ENCODE data around the gene ABCG8. TPM values are rescaled to one million over a fixed set of nuclear protein-coding genes. Genes with fewer than 3 reads are reported as not detected.

ABCG8 gene
- total RNA-seq, 3 donors from 2014 or later: 0.15 TPM; not detected in 2

DNA sequence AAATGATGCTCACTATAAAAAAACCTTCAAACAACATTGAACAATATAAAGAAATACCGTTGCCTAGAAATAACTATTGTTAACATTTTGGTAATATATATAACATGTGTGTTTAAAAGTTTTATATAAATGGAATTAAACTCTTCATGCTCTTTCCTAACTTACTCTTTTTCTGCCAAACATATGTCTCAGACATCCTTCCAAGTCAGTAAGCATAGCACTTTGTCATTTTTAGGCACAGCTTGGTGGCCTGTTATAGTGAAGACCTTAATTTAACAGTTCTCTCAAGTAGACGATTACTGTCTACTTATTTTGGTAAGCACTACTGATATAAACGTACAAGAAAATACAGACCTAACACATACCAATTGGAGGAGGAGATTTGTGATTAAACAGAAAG, 24.1 kb upstream of the ABCG8 start:
- no peaks in the 10 kb centered on the region for H3K9me3 ChIP-seq
- intact Hi-C loops (cut with DNase I; ENCODE audit: low total_unique reads): no loop called here
- no peaks in the 10 kb centered on the region for H3K27me3 ChIP-seq
- H3K27ac ChIP-seq: no peak overlapping the region
- no peak for DNase-seq (ENCODE audit: low spot score in 2 of 2)
- H3K36me3 ChIP-seq: peaks cover 7% of the 10 kb centered on the region
- H3K4me3 ChIP-seq: no peak overlapping the region
- no peaks in the 10 kb centered on the region for H3K4me1 ChIP-seq
- TF ChIP-seq POLR2A (IDR thresholded peaks at IDR 0.05): no peak
- TF ChIP-seq, protein P1, sequence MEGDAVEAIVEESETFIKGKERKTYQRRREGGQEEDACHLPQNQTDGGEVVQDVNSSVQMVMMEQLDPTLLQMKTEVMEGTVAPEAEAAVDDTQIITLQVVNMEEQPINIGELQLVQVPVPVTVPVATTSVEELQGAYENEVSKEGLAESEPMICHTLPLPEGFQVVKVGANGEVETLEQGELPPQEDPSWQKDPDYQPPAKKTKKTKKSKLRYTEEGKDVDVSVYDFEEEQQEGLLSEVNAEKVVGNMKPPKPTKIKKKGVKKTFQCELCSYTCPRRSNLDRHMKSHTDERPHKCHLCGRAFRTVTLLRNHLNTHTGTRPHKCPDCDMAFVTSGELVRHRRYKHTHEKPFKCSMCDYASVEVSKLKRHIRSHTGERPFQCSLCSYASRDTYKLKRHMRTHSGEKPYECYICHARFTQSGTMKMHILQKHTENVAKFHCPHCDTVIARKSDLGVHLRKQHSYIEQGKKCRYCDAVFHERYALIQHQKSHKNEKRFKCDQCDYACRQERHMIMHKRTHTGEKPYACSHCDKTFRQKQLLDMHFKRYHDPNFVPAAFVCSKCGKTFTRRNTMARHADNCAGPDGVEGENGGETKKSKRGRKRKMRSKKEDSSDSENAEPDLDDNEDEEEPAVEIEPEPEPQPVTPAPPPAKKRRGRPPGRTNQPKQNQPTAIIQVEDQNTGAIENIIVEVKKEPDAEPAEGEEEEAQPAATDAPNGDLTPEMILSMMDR (IDR thresholded peaks at IDR 0.05): no peak
- TF ChIP-seq POLR2AphosphoS5 (IDR thresholded peaks at IDR 0.05): no peak

DNA sequence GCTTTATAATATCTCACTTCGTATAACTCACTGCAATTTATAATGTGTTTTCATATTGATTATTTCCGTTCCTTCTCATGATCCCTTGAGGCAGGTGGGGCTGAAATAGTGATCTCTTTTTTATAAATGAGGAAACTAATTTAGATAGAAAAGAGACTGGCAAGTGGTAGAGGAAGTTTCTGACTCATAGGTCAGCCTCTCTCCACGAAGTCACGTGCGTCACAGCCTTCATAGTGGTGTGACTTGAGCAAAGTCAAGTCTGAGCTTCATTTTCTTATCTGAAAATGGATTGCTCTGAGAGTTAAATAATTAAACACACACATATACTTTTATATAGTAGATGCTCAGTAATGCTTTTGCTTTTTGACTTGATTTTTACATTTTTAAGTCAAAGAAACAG, 20.0 kb upstream of the ABCG8 start:
- Histone ChIP-seq H3K27ac (no peak overlapping the region), H3K4me1 (no peaks in the 10 kb centered on the region), H3K27me3 (no peaks in the 10 kb centered on the region), H3K36me3 (no peaks in the 10 kb centered on the region), H3K9me3 (no peaks in the 10 kb centered on the region), H3K4me3 (no peak overlapping the region)
- no peak for DNase-seq (ENCODE audit: low spot score in 2 of 2)
- intact Hi-C loops (cut with DNase I; ENCODE audit: low total_unique reads): no loop called here
- no peak for TF ChIP-seq POLR2A (IDR thresholded peaks at IDR 0.05)
- TF ChIP-seq POLR2AphosphoS5 (IDR thresholded peaks at IDR 0.05): no peak
- TF ChIP-seq, protein P1 (IDR thresholded peaks at IDR 0.05): no peak

DNA sequence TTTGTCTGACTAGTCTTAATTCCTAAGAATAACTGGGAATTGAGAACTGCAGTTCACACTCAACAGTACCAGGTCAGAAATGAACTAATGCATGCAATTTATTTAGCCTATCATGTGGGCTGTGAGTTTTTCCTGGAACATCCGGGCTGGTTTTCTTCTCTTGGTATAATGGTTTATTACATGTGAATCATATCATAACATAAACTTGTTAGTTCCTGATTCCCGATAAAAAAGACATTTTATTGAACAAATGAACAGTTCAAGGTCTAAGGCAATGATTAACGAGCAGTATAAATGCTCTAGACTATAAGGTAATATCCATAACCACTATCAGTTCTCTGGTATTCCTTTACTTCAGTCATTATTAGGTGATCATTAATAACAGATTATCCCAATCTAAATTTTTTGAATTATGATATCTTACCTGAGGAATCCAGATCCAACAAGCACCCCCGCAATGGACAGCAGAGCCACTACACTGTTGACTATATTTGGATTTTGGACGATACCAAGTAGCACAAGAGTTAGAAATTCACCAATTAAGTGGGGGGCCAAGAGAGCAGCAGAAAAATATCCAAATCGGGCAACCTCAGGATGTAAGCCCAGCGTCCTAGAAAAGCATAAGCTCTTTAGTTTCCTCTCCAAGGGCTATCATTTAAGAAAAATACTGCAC, 19.1 kb upstream of the ABCG8 start:
- intact Hi-C loops (cut with DNase I; ENCODE audit: low total_unique reads): no loop called here
- Histone ChIP-seq H3K9me3 (no peaks in the 10 kb centered on the region), H3K4me3 (no peak overlapping the region), H3K27me3 (no peaks in the 10 kb centered on the region), H3K36me3 (no peaks in the 10 kb centered on the region), H3K27ac (no peak overlapping the region), H3K4me1 (no peaks in the 10 kb centered on the region)
- DNase-seq (ENCODE audit: low spot score in 2 of 2): no peak
- TF ChIP-seq, protein P1 (IDR thresholded peaks at IDR 0.05): no peak
- TF ChIP-seq POLR2AphosphoS5 (IDR thresholded peaks at IDR 0.05) (no peak), POLR2A (IDR thresholded peaks at IDR 0.05) (no peak)

DNA sequence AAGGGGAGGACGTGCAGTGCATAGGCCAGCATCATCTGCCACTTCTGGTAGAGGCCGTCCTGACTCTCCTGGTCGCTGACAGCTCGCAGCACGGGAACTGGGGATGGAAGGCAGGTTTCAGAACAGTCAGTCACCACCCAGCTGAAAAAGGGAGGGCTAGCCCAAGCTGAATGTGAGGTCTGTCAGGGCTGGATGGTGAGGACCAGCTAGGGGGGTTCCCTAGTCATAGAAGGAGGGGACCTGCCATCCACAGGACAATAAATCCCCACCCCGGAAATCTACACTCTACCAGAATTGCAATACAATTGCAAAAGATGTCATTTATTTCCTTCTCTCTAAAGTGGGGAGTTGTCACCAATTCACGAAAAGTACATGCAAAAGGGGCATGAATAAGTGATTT, 15.9 kb upstream of the ABCG8 start:
- Histone ChIP-seq H3K9me3 (no peaks in the 10 kb centered on the region), H3K27ac (no peak overlapping the region)
- intact Hi-C loops (cut with DNase I; ENCODE audit: low total_unique reads): no loop called here

DNA sequence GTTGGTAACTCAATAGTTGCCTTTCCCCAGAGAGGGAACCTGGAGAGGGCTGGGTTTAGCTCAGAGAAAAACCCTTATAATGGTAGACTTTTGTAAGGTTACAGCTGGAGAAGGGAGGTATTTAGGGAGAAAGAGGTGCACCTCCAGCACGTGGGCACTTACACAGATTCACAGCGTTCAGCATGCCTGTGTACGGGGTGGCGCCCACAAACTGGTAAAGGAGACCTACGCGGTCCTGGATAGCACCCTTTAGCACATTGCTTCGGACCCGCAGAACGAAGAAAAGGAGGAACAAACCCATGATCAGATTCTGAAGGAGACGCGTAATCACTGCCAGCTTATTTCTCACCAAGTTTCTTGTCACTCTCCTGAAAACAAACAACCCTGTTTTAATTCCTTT, 15.0 kb upstream of the ABCG8 start:
- no peaks in the 10 kb centered on the region for H3K4me1 ChIP-seq
- intact Hi-C loops (cut with DNase I; ENCODE audit: low total_unique reads): no loop called here
- TF ChIP-seq POLR2A (IDR thresholded peaks at IDR 0.05) (no peak), POLR2AphosphoS5 (IDR thresholded peaks at IDR 0.05) (no peak)
- TF ChIP-seq, protein P1 (IDR thresholded peaks at IDR 0.05): no peak
- no peak for DNase-seq (ENCODE audit: low spot score in 2 of 2)
- no peaks in the 10 kb centered on the region for H3K27me3 ChIP-seq
- H3K9me3 ChIP-seq: no peaks in the 10 kb centered on the region
- no peak overlapping the region for H3K4me3 ChIP-seq
- H3K36me3 ChIP-seq: no peaks in the 10 kb centered on the region
- H3K27ac ChIP-seq: no peak overlapping the region

More for the DNA sequence above, 15.9 kb upstream of the ABCG8 start:
- Histone ChIP-seq H3K27me3 (no peaks in the 10 kb centered on the region), H3K4me1 (no peaks in the 10 kb centered on the region), H3K36me3 (no peaks in the 10 kb centered on the region), H3K4me3 (no peak overlapping the region)
- TF ChIP-seq, protein P1 (IDR thresholded peaks at IDR 0.05): no peak
- no peak for TF ChIP-seq POLR2AphosphoS5 (IDR thresholded peaks at IDR 0.05)
- TF ChIP-seq POLR2A (IDR thresholded peaks at IDR 0.05): no peak
- DNase-seq (ENCODE audit: low spot score in 2 of 2): no peak
